HG02763 (cell line): ENCODE measurements around the gene MRPS21.
"Not testable (repeated sequence)": the region's sequence is repeated elsewhere in the genome, so short reads cannot be mapped to it uniquely, and the experiment has no call there.

Experiments
- ATAC-seq: cut with Tn5 transposase; IDR thresholded peaks from one replicate; pipeline ENCODE4 v1.9.1; 2021; ENCODE audit warnings: mild to moderate bottlenecking, moderate library complexity; ENCODE audit not compliant: unreplicated experiment

Gene MRPS21

DNA sequence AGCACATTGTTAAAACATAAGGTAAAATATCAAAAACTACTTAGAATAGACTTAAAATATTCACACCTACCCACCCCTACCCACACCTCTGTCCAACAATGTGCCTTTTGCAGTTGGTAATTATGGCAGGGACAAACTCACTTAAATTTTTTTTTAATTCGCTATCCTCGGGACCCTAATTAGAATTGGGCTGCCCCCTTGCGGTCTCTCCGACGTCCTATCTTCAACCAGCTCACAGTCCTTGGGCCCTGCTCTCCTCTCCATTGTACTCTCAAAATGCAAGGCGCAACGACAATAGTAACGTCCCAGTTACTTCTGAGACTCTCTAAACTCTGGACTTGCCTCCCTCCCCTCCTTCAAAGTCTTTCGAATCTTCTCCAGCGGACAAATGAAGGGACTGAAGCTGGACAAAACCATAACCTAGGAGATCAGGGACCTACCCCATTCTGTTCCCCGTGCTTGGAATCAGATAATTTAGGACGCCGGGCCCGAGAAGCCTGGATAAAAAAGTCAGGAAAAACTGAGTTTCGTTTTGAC is 12.4 kb upstream of the MRPS21 start:
- no peak for ATAC-seq

DNA sequence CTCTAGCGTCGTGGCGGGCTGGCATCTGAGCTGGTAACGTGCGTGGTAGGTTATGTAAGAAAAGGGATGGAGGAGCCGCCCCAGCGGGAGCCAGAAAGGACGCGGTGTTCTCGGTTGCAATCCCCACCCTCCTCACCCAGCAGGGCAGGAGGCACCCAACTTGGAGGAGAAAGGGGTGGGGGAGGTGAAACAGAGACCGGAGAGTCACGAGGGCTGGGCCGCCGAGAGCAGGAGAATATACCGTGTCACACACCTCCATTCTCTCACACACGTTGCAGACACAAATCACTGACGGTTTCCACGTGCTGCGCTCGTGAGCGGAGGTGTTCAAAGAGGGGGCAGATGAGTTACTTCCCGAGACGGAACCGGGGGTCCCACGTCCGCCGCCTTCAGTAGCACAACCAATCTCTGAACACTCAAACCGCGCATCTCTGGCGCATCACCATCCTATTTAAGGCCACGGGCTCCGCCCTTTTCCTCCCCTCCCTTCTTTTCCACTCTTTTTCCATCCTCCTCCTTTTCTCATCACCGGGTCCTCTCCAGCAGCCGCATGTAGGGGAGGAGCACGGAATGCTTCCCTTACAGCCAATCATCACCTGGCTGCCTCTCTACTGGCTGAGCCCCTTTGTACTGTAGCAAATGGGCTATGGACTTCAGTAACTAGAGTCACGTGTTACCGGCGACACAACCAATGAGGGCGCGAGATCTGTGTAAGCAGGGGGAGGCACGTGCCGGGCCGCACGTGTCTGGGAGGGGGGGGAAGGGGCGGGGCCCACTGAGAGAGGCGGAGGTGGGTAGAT is 11.7 kb upstream of the MRPS21 start, which contains the start of gene CIART:
Gene CIART, plus strand, starts transcription at position 797 of the 800 bp plus-strand sequence. CDS start 714 bp downstream, outside the sequence.
- peak; percentile 67 for ATAC-seq

DNA sequence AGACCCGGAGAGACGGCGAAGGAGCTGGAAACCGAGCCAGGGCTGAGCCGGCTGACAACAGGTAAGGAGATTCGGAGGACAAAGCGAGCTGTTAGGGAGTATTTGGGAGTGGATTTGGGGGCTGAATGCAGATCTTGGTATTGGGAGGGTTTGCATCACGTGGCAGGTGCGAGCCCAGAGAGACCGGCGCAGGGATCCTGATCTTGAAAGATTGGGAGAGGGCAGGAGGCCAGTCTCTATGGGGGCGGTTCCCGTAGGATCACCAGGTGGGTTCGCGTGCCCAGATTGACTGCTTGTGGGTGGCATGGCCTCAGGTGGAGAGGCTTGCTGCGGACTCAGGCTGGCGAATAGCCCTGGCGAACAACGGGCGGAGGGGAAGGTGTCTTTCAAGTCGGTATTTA is 11.1 kb upstream of the MRPS21 start:
- ATAC-seq, result no peak

DNA sequence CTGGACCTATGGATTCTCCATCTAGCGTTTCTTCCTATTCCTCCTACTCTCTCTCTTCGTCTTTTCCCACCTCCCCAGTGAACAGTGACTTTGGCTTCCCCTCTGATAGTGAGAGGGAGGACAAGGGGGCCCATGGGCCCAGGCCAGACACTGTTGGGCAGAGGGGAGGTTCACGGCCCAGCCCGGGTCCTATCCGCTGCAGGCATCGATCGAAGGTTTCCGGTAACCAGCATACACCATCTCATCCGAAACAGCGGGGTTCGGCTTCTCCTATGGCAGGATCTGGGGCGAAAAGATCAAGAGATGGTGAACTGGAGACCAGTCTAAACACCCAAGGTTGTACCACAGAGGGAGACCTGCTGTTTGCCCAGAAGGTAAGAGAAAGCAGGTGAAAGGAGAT is 10.4 kb upstream of the MRPS21 start:
- ATAC-seq, result no peak

DNA sequence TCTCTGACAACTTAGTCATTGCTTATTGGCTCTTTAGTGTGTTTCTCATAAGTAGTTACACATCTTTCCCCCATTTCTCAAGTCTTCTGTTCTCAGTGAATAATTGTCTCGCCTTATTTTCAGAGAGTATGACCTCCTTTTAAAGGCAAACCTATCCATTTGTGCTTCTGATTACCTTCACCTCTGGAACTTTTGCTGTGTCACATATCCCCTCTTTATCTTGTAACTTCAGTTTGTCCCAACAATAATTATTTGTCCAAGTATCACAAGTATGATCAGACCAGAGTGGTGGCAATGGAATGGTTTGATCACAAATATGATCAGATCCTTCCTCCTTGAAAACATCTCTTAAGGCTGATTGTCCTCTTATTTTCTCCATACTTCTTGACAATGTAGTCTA is 5.3 kb upstream of the MRPS21 start:
- no peak for ATAC-seq

DNA sequence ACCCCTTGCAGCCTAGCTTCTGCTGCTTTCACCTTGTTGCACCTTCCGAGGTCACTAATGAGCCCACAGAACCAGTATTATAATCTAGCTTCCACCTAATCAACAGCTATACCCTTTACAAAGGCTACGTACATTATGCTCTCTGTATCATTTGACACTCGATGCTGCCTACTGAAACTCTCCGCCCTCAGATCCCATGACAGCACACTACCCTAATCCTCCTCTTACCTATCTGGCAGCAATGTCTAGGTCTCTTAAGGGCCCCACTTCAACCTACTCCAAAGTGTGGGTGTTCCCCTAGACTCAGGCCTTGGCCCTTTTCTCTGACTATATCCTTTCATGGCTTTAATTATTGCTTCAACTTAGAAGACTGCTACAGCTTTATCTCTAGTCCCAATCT is 4.8 kb upstream of the MRPS21 start:
- no peak for ATAC-seq

DNA sequence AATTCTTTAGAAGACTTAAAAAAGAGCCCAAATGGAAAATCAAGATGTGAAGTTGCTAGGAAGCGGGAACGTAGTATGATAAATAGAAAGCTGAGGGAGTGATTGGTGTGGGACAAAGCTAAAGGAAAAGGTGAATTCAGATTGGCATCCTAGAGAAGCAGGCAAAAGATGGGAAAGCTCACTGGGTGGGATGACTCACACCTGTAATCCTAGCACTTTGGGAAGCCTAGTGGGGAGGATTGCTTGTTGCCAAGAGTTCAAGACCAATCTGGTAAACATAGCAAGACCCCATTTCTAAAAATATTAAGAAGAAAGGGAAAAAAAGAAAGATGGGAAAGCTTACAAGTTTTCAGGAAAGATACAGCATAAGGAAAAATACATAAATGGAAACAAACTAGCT is 1.8 kb downstream of the MRPS21 start:
- ATAC-seq, result no peak

DNA sequence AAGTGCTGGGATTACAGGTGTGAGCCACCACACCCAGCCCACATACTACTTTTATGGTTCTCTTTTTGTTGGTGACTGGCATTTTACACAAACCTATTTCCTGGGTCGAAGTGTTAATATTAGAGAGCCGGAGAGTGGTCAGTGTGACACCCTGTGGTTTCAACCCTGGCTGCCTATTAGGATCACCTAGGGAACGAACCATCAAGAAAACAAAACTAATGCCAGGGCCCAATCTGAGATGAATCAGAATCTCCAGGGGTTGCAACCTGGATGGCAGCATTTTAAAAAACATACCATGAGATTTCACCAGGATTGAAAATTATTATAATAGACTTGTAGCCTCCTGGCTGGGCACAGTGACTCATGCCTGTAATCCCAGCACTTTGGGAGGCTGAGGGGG is 6.1 kb downstream of the MRPS21 start:
- no peak for ATAC-seq

DNA sequence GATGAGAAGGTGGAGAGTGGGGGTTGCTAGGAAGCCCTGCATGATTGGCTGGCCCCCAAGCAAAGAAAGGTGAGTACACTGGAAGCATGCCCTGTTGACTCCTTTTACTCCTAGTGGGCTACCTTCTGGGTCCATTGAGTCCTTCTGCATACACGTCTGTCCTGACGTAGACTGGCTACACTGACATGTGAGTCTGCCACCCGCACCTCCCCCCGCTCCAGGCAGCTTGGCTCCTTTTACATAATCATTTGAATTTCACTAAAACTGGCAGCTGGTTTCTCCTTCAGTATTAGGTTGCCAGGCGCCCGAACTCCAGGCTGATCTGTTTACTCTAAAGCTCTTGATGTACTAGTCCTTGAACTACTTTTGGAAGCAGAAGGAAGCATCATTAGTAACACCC is 8.7 kb downstream of the MRPS21 start:
- ATAC-seq, result no peak

DNA sequence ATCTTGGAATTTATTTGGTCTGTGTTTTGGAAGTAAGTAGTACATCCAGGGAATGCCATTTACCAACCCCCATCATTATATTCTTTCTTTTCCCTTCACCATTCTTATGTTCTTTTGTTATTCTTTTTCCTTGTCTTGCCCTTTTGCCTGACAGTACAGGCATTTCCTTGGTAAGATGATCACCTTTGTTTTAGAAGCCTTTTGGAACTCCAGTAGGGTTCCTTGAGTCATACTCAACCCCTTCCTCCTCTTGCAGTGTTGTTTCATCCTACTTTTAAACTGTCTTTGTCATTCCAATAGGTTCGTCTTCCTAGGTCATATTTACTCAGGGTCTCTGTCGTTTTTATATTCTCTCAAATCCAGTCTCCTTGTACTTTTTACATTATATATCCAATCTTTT is 9.2 kb downstream of the MRPS21 start:
- no peak for ATAC-seq

DNA sequence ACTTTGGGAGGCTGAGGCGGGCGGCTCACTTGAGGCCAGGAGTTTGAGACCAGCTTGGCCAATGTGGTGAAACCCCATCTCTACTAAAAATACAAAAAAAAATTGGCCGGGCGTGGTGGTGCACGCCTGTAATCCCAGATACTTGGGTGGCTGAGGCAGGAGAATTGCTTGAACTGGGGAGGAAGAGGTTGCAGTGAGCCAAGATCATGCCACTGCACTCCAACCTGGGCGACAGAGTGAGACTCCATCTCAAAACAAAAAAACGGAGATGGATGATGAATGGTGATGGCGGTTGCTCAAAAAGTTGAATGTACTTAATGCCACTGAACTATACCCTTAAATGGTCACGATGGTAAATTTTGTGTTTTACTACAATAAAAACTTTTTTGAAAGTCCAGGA is 14.9 kb downstream of the MRPS21 start:
- not testable (repeated sequence) for ATAC-seq

DNA sequence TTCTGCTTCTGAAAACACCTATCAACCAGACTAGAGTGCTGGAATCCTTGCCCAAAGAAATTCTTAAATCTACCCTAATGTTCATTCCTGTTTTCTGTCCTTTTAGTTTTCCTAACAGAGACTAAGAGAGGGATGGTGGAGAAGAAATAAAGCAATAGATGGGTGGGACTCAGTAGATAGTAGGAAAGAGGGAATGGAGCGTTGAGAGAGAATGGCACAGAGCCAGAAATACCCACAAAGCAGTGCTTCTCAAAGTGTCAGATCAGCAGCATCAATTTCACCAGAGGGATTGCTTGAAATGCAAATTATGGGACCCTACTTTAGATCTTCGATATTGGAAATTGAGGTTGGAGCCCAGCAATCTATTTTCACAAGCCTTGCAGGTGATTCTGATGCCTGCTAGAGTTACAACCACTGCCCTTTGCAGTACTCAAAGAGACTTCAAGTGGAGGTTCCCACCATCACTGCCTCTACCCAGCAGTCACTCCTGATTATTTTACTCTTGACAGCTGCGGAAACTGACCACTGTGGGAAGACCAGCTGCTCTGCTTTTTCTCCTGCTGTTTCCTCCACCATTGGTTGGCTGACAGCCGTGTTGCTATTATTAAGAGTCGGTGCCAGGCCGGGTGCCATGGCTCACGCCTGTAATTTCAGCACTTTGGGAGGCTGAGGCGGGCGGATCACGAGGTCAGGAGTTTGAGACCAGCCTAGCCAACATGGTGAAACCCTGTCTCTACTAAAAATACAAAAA is 16.3 kb downstream of the MRPS21 start:
- ATAC-seq, result no peak

DNA sequence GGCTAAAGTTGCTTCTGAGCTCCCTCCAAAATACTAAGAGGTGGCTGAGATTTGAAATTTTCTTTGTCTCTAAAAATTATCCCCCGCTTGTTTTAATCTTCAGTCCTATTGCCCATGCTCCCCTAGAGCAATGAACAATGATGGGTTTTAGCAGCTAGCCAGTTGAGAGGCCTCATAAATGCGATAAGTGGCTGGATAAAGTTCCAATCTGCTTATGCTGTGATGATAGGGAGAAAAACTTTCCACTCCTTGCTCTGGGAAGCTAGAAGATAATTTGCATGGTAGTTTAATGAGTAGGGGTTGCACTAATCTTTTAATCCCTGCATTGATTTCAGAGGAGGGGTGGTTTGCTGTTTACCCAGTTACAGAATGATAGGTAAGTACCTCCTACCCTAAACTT is 18.1 kb downstream of the MRPS21 start:
- no peak for ATAC-seq

DNA sequence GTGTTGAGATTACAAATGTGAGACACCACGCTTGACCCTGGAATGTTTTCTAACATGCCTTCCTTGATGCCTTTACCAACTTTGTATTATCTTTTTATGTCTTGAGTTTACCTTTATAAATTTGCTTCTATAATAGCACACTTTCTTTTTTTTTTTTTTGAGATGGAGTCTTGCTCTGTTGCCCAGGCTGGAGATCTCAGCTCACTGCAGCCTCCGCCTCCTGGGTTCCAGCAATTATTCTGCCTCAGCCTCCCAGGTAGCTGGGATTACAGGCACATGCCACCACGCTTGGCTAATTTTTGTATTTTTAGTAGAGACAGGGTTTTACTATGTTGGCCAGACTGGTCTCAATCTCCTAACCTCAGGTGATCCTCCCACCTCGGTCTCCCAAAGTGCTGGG is 21.0 kb downstream of the MRPS21 start:
- ATAC-seq, result not testable (repeated sequence)

DNA sequence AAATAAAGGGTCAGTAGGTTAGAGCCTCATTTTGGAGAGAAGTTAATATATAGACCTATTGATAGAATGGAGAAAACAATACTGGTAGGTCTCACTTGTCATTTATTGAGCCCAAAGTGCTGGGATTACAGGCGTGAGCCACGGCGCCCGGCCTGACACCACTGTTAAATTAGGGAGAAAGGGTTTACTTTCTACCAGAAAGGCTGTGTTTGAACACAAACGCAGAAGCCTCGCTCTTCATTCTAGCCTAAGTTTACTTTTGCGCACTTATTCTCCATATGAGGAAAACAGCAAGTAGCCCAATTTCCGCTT is 27.0 kb downstream of the MRPS21 start:
- no peak for ATAC-seq

DNA sequence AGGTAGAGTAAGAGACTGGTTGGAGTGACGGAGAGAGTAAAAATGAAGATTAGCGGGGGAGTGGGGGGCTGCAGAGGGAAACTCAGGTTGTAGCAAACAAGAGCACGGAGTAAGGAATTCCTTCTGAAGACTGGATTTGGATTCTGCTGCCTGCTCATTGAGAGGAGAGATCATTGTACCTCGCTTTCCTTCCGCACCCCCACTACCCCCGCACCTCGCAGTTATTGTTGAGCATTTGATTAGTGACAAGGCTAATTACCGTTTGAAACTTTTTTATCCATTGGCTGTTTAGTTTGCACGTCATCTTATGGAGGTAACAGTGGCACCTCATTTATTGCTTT is 28.1 kb downstream of the MRPS21 start:
- ATAC-seq, result no peak

DNA sequence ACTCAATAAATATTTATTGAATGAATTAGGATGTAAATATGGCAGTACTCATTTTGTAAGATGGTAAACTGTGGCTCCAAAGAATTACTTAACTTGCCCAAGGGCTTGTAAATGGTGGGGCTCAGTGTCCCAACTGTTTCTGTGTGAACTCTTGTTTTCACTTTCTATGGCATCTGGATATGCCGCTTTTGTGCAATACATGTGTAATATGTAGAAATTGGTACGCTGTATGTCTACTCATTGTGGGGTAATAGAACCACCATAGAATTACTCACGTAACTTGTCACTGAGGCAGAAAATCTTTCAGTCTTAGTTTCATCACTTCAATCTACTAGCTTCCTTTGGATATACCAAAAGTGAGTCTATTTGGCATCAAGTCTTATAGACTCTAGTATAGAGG is 28.6 kb downstream of the MRPS21 start:
- ATAC-seq, result no peak

DNA sequence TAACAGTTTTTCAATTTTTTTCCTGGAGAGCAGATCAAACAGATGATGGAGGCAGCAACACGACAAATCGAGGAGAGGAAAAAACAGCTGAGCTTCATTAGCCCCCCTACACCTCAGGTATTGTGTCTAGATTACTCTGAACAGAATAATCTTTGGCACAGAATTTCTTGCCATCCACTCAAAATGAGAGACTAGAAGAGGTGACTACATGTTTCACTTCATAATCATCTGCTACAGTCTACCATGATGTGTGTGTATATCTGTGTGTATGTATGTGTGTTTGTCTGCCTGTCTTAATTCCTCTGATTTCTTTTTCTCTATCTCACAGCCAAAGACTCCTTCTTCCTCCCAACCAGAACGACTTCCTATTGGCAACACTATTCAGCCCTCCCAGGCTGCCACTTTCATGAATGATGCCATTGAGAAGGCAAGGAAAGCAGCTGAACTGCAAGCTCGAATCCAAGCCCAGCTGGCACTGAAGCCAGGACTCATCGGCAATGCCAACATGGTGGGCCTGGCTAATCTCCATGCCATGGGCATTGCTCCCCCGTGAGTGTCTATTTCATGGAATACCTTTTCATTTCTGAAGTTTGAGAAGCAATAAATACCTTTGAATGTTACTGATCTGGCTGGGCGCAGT is 39.1 kb downstream of the MRPS21 start:
- no peak for ATAC-seq

DNA sequence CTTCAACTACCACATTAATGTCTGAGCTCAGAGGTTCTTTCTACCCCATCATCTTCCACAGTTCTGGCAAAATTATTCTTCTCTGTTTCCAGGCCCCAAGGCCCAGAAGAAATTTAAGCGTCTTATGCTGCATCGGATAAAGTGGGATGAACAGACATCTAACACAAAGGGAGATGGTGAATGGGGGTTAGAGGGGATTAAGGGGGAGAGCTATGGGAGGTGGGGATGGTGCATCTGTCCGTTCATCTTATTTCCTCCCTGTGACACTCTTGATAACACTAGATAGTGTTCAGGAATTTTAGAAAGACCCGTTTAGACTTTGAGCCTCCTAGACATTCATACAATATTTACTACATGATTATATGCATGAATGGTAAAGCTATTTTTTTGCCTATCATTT is 52.7 kb downstream of the MRPS21 start:
- ATAC-seq, result no peak

DNA sequence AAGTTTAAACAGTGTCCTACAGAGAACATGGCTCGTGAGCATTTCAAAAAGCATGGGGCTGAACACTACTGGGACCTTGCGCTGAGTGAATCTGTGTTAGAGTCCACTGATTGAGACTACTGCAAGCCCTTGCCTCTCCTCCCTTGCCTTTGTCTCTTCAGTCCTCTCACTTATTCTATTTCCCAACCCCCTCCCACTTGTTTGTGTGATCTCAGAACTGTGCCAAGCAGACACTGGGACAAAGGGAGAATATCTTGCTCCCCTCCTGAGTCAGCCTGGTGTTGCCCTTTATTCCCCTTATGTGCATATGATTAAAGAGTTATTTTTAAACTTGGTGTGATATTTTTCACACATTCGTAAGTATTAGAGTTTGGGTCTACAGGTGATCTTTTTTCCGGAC is 59.2 kb downstream of the MRPS21 start:
- no peak for ATAC-seq
